Muscle layer of duodenum (tissue), 2 donors: ENCODE results near the gene PANX2.
A peak's percentile ranks its signal among the peaks of the same experiment; 100 is the strongest.
"Not testable (repeated sequence)": the region's sequence is repeated elsewhere in the genome, so short reads cannot be mapped to it uniquely, and the experiment has no call there.

Experiments used
- H3K27ac ChIP-seq: one replicate; pipeline ENCODE4 v1.7.0; 2013; ENCODE audit warnings: mild to moderate bottlenecking, low read length
- H3K27me3 ChIP-seq: one replicate; pipeline ENCODE4 v1.7.0; 2013; ENCODE audit warnings: low read depth, mild to moderate bottlenecking, control low read depth, low read length
- H3K36me3 ChIP-seq, 2 donors: one replicate each; pipeline ENCODE4 v1.7.0; 2013; ENCODE audit warnings: low read length in 2 of 2, control low read depth in 1 of 2, mild to moderate bottlenecking in 1 of 2; ENCODE audit not compliant: insufficient read depth in 2 of 2, control insufficient read depth in 1 of 2
- H3K4me1 ChIP-seq, 2 donors: one replicate each; pipeline ENCODE4 v1.7.0; 2013; ENCODE audit warnings: low read length in 2 of 2, mild to moderate bottlenecking in 2 of 2, control low read depth in 1 of 2, moderate library complexity in 1 of 2; ENCODE audit not compliant: insufficient read depth in 2 of 2, control insufficient read depth in 1 of 2
- H3K4me3 ChIP-seq, 2 donors: one replicate each; pipeline ENCODE4 v1.7.0; 2013; ENCODE audit warnings: low read length in 2 of 2, low read depth in 1 of 2, mild to moderate bottlenecking in 1 of 2
- H3K9me3 ChIP-seq, 2 donors: one replicate each; pipeline ENCODE4 v1.7.0; 2013; ENCODE audit warnings: low read length in 2 of 2, control low read depth in 1 of 2, mild to moderate bottlenecking in 1 of 2; ENCODE audit not compliant: control insufficient read depth in 1 of 2
- donor health status: healthy.

PANX2 gene

DNA sequence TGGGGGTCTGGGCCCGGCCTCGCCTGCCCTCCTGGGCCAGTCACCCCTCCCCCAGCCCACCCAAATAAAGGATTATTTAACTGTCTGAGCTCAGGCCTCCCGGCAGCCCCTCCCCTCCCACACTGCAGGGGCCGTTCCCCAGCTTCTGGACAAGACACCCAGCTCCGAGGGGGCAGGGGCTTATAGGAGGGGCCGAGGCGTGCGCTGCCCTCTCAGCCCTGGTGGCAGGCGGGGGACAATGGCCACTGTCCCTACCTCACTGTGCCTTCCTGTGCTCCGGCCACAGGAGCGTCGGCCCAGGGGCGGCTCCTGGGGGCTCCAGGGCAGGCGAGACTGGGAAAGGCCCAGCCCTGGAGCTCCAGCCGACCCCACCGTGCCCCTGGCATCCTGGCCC is 28.1 kb downstream of the PANX2 start:
- no peak overlapping the region for H3K27ac ChIP-seq
- H3K4me1 ChIP-seq: peaks cover 4 to 27% of the 10 kb centered on the region in 2 donors
- H3K27me3 ChIP-seq: no peaks in the 10 kb centered on the region
- no peaks in the 10 kb centered on the region for H3K9me3 ChIP-seq
- peaks cover 3 to 31% of the 10 kb centered on the region in 2 donors for H3K36me3 ChIP-seq
- H3K4me3 ChIP-seq: no peak overlapping the region

DNA sequence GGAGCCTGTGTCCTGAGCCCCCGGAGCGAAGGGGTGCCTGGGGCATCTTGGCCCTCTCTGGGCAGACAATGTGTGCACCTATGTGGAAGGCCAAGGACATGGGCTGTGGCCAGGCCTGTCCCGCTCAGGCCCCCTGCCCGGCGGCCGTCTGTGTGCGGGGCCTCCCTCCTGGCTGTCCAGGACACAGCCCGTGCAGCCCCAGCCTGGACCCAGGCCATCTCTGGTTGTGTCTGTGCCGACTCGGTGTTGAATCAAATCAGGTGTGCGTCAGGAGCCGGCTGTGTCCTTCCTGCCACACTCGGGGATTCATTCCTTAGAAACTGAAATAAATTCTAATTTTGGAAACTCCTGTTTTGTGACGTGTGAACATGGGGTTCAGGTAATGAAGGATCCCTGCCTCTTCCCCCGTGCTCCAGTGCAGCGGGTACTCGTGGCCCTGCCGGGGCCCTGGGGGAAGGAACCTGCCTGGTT is 28.8 kb downstream of the PANX2 start:
- Histone ChIP-seq H3K27ac (no peak overlapping the region), H3K4me3 (peak overlapping the region in 1 of 2 donors; percentile 82), H3K36me3 (peaks cover 3 to 30% of the 10 kb centered on the region in 2 donors), H3K9me3 (no peaks in the 10 kb centered on the region), H3K27me3 (no peaks in the 10 kb centered on the region), H3K4me1 (peaks cover 4 to 27% of the 10 kb centered on the region in 2 donors)

DNA sequence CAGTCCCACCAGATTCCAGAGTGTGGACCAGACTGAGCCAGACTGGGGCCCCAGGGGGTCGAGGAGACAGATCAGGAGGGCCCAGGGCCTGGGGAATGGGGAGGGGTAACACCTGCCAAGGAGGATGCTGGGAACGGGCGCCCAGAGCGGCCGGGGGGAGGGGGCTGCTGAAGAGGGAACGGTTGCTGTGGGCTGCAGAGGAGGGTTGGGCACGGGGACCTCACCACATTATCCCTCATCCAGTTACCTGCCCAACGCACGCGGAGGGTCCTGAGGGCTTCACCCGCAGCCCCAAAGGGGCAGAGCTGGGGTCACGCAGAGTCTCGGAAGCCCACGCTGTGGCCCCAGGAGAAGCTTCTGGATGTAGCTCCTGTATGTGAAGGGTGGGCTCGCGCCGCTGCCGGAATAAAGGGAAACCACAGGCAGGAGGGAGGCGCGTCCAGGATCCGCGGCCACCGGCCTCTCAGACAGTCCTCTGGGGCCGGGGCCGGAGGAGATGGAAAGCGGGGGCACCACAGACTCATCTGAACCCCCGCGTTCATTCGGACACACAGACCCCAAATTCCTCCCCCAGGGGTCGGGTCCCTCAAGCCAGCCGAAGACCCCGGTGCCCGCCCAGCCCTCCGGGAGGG is 29.4 kb downstream of the PANX2 start:
- Histone ChIP-seq H3K36me3 (peaks cover 0 to 24% of the 10 kb centered on the region in 2 donors), H3K27ac (no peak overlapping the region)

DNA sequence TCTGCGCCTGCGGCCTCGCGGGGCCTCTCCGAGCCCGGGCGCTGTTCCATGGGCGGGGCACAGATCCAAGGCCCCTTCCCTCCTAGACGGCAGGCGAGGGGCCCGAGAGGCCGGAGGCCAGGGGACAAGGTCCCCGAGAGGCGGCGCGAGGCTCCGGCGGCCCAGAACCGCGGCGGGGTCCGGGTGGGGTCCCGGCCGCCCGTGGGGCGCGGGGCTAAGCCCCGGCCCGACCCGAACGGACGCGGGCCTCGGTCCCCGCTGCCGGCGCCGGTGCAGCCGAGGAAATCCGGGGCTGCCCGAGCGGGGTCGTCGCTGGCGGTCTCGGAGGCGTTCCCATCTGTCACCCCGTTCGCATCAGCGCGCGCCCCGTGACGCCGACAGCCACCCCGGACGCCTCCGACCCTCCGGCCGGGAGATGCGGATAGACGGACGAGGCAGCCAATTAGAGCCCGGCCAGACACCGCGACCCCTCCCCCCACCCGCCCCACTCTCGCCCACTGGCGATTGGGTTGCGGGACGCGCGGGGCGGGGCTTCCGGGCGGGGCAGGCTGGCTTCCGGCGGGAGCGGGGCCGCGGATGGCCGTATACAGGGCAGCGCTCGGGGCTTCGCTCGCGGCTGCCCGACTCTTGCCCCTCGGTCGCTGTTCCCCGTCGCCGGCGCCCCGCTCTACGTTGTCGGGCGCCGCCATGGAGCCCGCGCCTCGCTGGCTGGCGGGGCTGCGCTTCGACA is 30.1 kb downstream of the PANX2 start, which contains the start of gene SELENOO:
Gene SELENOO, plus strand, starts transcription at position 551 of the 730 bp plus-strand sequence. Its CDS starts 26 bp downstream, at position 577.
- no peaks in the 10 kb centered on the region for H3K9me3 ChIP-seq
- H3K4me1 ChIP-seq: peaks cover 4 to 27% of the 10 kb centered on the region in 2 donors
- no peak within 1 kb of the TSS for H3K27ac ChIP-seq
- H3K4me3 ChIP-seq: peak within 1 kb of the TSS; percentile 53 to 82
- H3K36me3 ChIP-seq: peaks cover 0 to 21% of the 10 kb centered on the region in 2 donors
- H3K27me3 ChIP-seq: no peaks in the 10 kb centered on the region

More for the DNA sequence above, 29.4 kb downstream of the PANX2 start:
- no peaks in the 10 kb centered on the region for H3K9me3 ChIP-seq
- peak overlapping the region; percentile 50 to 82 for H3K4me3 ChIP-seq
- H3K4me1 ChIP-seq: peaks cover 4 to 27% of the 10 kb centered on the region in 2 donors
- H3K27me3 ChIP-seq: no peaks in the 10 kb centered on the region

DNA sequence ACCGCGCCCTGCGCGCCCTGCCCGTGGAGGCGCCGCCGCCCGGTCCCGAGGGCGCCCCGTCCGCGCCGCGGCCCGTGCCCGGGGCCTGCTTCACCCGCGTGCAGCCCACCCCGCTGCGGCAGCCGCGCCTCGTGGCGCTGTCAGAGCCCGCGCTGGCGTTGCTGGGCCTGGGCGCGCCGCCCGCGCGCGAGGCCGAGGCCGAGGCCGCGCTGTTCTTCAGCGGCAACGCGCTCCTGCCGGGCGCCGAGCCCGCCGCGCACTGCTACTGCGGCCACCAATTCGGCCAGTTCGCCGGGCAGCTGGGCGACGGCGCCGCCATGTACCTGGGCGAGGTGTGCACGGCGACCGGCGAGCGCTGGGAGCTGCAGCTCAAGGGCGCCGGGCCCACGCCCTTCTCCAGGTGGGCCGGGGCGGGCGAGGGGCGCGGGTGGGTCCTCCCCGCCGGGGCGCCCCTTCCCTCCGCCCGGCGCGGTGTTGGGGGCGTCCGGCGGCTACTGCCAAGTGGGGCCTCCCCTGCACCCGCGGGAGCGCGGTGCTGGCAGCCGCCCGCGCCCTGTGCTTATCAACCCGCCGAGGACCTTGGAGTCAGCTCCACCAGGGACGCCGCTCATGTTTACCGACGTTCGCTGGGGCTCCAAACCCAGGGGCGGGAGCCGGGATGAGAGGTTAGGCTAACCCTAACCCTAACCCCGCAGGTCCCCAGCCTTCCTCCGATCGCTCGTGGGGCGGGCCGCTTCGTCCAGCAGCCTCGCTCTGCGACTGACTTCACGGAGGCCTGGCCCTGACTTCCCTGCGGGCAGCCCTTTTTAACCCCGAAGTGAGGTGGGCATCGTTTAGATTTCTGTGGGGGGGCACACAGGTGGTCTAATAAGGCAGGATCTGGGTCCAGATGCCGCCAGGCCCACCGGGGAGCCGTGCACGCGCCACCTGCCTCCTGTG is 30.9 kb downstream of the PANX2 start:
- Histone ChIP-seq H3K4me1 (peaks cover 4 to 31% of the 10 kb centered on the region in 2 donors), H3K27ac (no peak overlapping the region)

DNA sequence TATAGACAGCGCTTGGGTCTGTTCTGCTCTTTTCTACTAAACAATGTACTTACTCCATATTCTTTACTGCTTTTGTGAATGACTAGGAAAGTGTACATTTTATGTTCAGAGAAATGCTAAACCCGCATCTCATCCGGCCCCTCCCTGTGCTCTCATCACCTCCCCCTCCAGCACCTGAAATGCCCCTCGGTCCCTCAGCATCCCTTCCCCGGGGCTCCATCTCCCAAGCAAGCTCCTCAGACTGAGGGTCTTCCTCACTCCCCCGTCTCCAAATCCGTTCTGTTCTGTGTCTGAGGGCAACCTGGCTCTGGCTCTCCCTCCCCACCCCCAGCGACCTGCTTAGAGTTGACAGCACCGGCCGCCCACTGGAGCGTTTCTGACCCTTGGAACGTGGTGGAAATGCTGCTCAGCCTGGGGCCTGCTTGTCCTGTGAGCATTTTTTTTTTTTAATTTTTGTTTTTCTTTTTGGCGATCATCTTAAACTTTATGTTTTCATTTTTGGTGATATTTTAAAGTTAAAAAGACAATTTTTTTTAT is 31.7 kb downstream of the PANX2 start:
- H3K27me3 ChIP-seq: no peaks in the 10 kb centered on the region
- no peaks in the 10 kb centered on the region for H3K9me3 ChIP-seq
- peaks cover 0 to 19% of the 10 kb centered on the region in 2 donors for H3K36me3 ChIP-seq
- no peak overlapping the region for H3K27ac ChIP-seq
- peaks cover 4 to 36% of the 10 kb centered on the region in 2 donors for H3K4me1 ChIP-seq
- H3K4me3 ChIP-seq: peak overlapping the region; percentile 53 to 82

More for the DNA sequence above, 30.9 kb downstream of the PANX2 start:
- peak overlapping the region; percentile 53 to 82 for H3K4me3 ChIP-seq
- H3K27me3 ChIP-seq: no peaks in the 10 kb centered on the region
- H3K9me3 ChIP-seq: no peaks in the 10 kb centered on the region
- peaks cover 0 to 21% of the 10 kb centered on the region in 2 donors for H3K36me3 ChIP-seq

DNA sequence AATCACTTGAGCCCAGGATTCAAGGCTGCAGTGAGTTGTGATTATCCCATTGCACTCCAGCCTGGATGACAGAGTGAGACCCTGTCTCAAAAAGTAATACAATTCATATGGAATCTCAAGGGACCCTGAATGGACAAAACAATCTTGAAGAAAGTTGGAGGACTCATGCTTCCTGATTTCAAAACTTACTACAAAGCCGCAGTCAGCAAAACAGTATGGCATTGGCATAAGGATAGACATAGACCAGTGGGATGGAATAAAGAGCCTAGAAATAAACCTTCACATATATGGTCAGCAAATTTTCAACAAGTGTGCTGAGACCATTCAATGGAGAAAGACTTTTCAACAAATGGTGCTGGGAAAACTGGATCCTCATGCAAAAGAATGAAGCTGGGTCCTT is 32.8 kb downstream of the PANX2 start:
- no peaks in the 10 kb centered on the region for H3K9me3 ChIP-seq
- H3K27ac ChIP-seq: no peak overlapping the region
- H3K27me3 ChIP-seq: no peaks in the 10 kb centered on the region
- H3K36me3 ChIP-seq: peaks cover under 1 to 17% of the 10 kb centered on the region in 2 donors
- no peak overlapping the region for H3K4me3 ChIP-seq
- peaks cover 4 to 36% of the 10 kb centered on the region in 2 donors for H3K4me1 ChIP-seq

DNA sequence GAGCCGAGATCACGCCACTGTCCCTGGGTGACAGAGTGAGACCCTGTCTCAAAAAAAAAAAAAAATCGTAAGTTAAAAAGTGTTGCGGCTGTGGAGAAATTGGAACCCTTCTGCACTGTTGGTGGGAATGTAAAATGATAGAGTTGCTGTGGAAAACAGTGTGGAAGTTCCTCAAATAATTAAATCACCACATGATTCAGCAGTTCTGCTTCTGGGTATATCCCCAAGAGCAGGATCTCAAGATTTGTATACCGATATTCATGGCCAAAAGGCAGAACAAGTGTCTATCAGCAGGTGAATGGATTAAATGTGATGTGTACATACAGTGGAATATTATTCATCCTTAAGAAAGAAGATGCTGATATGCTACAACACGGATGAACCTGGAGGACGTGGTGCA is 34.0 kb downstream of the PANX2 start:
- Histone ChIP-seq H3K4me1 (peaks cover 4 to 32% of the 10 kb centered on the region in 2 donors), H3K4me3 (no peak overlapping the region), H3K9me3 (no peaks in the 10 kb centered on the region), H3K27ac (no peak overlapping the region), H3K27me3 (no peaks in the 10 kb centered on the region), H3K36me3 (peaks cover 3 to 22% of the 10 kb centered on the region in 2 donors)

DNA sequence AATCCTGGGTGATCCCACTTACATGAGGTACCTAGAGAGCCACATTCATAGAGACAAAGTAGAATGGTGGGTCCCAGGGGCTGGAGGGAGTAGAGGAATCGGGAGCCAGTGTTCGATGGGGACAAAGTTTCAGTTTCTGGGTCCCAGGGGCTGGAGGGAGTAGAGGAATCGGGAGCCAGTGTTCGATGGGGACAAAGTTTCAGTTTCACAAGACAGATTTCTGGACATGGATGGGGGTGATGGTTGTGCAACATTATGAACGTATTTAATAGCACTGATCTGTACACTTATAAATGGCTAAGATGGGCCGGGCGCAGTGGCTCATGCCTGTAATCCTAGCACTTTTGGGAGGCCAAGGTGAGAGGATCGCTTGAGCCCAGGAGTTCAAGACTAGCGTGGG is 34.5 kb downstream of the PANX2 start:
- H3K9me3 ChIP-seq, H3K4me3 ChIP-seq, H3K27me3 ChIP-seq, H3K27ac ChIP-seq: not testable (repeated sequence)
- Histone ChIP-seq H3K36me3 (peaks cover 3 to 22% of the 10 kb centered on the region in 2 donors), H3K4me1 (peaks cover 4 to 32% of the 10 kb centered on the region in 2 donors)

DNA sequence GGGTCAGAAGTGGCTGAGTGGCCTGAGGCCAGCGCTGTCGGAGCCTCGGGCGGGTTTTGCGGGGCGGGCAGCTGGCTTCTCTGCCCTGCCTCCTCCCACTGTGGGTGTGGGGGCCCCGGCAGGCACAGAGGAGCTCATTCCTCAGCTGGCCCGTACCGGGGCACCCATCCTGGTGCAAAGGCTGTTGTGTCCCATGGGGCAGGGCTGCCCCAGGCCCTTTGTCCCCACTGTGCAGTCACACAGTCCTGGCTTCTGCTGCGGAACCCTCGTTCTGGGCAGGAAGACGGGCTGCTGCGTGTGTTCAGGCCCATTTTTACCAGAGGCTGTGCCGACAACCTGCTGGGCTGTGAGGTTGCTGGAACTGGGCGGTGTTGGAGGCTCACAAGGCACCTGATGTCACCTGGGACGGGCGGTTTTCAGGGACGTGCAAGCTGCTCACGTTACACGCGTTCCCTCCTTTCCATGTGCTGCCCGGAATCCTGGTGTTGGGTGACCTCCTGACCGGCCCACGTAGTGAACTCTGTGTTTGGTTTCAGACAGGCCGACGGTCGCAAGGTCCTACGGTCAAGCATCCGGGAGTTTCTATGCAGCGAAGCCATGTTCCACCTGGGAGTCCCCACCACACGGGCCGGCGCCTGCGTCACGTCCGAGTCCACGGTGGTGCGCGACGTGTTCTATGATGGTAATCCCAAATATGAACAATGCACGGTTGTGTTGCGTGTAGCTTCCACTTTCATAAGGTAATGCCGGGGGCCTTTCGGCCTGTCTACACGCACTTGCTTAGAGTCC is 35.4 kb downstream of the PANX2 start:
- H3K9me3 ChIP-seq: no peaks in the 10 kb centered on the region
- no peaks in the 10 kb centered on the region for H3K27me3 ChIP-seq
- H3K27ac ChIP-seq: no peak overlapping the region
- no peak overlapping the region for H3K4me3 ChIP-seq
- H3K4me1 ChIP-seq: peaks cover 4 to 30% of the 10 kb centered on the region in 2 donors
- H3K36me3 ChIP-seq: peaks cover 6 to 30% of the 10 kb centered on the region in 2 donors
